T-cell (primary cell): Measurements from ENCODE around the gene S100A4. TPM values are rescaled to one million over a fixed set of nuclear protein-coding genes. Genes with fewer than 3 reads are reported as not detected.

Experiments used
- ATAC-seq, 4 experiments: fragments of 200-7000 bp in 3 of 4; fragments of 150-1000 bp in 1 of 4; cut with Tn5 transposase; replicated peaks in 1 of 4; 1 replicate in 3 of 4; 2 replicates in 1 of 4; pipeline ENCODE4 v1.10.0; 2021; ENCODE audit warnings: moderate library complexity in 3 of 4, mild to moderate bottlenecking in 2 of 4, moderate number of reproducible peaks in 1 of 4
- CTCF ChIA-PET, 2 donors: fragments of 300-600 bp; sonication (Branson Sonifier 250); formaldehyde crosslinking; loops; one replicate each; lab custom pipeline; 2022; ENCODE audit warnings: antibody characterized with exemption in 2 of 2; lab: Charles Lee
- POLR2A ChIA-PET, 2 donors: fragments of 300-600 bp; sonication (Branson Sonifier 250); formaldehyde crosslinking; loops; one replicate each; lab custom pipeline; 2022; ENCODE audit warnings: antibody characterized with exemption in 2 of 2; lab: Charles Lee
- DNase-seq, 35 experiments: peaks; one replicate each; pipeline versions ENCODE4 v3.0.0 to v3.0.0-alpha.2; 2013 to 2023
- H3K27ac ChIP-seq: one replicate; pipeline ENCODE4 v1.5.1; 2013; ENCODE audit warnings: low read length
- H3K27me3 ChIP-seq, 2 experiments: replicated peaks in 1 of 2; 1 replicate in 1 of 2; 2 replicates in 1 of 2; pipeline versions ENCODE4 v1.6.1 to v1.7.0; 2013; ENCODE audit warnings: low read length in 1 of 2, mixed read lengths in 1 of 2; ENCODE audit not compliant: control insufficient read depth in 2 of 2, insufficient read depth in 2 of 2; ENCODE audit errors: extremely low read depth in 1 of 2
- H3K36me3 ChIP-seq, 2 donors: 1 replicate in 1 of 2; 2 replicates in 1 of 2; pipeline versions ENCODE4 v1.6.1 to v1.7.0; 2013; ENCODE audit warnings: low read length in 1 of 2; ENCODE audit not compliant: control insufficient read depth in 2 of 2, insufficient read depth in 1 of 2; ENCODE audit errors: extremely low read depth in 1 of 2
- H3K4me1 ChIP-seq, 2 experiments: 1 replicate in 1 of 2; 2 replicates in 1 of 2; pipeline versions ENCODE4 v1.6.1 to v1.7.0; 2013; ENCODE audit warnings: low read length in 2 of 2, mixed read lengths in 1 of 2; ENCODE audit not compliant: insufficient read depth in 2 of 2, control insufficient read depth in 1 of 2; ENCODE audit errors: extremely low read depth in 1 of 2
- H3K4me3 ChIP-seq, 2 donors: 1 replicate in 1 of 2; 2 replicates in 1 of 2; pipeline versions ENCODE4 v1.5.1 to v1.7.0; 2013; ENCODE audit warnings: mild to moderate bottlenecking in 2 of 2, low read length in 1 of 2, moderate library complexity in 1 of 2; ENCODE audit not compliant: control insufficient read depth in 1 of 2; ENCODE audit errors: extremely low read depth in 1 of 2
- H3K9me3 ChIP-seq: 2 replicates; pipeline ENCODE4 v1.7.0; 2013
- H3K27ac Mint-ChIP-seq, 2 donors: one replicate each; pipeline ENCODE4 v1.8.0; 2020 to 2021; ENCODE audit warnings: mild to moderate bottlenecking in 2 of 2, mixed read lengths in 2 of 2
- H3K27me3 Mint-ChIP-seq, 2 donors: one replicate each; pipeline ENCODE4 v1.8.0; 2021 to 2022; ENCODE audit warnings: mixed read lengths in 2 of 2
- H3K36me3 Mint-ChIP-seq: one replicate; pipeline ENCODE4 v1.8.0; 2021; ENCODE audit warnings: mixed read lengths
- H3K4me1 Mint-ChIP-seq, 3 donors: one replicate each; pipeline ENCODE4 v1.8.0; 2020 to 2022; ENCODE audit warnings: mixed read lengths in 3 of 3, mild to moderate bottlenecking in 1 of 3
- H3K4me3 Mint-ChIP-seq, 3 donors: one replicate each; pipeline ENCODE4 v1.8.0; 2020 to 2022; ENCODE audit warnings: mild to moderate bottlenecking in 3 of 3, mixed read lengths in 3 of 3, moderate library complexity in 3 of 3
- H3K9me3 Mint-ChIP-seq, 3 donors: one replicate each; pipeline ENCODE4 v1.8.0; 2020 to 2022; ENCODE audit warnings: mixed read lengths in 3 of 3
- WGBS: methylation state at CpG from one replicate; pipeline ENCODE4 v1.1.5; 2013; ENCODE audit warnings: missing lambda C conversion rate; ENCODE audit not compliant: insufficient coverage; 5-methylcytosine and 5-hydroxymethylcytosine counted together
- total RNA-seq, 35 experiments: library from RNA in 6 of 35; stranded (reverse) in 6 of 35; fragments of 120-200 nt in 1 of 35; gene quantifications; one replicate each; pipeline versions ENCODE4 v1.2.1 to v1.2.4 and lab custom pipeline; 2013 to 2026

S100A4 gene
- total RNA-seq, 5 donors from 2014 or later (not counting 1 experiment from before 2014, with no cell fraction given) = 297 to 698 (median 384) TPM

- WGBS = 96% methylated on average over 7 of the region's 12 CpGs
- no peak for DNase-seq
- peaks cover 0 to 3% of the 10 kb centered on the region in 2 experiments for H3K27me3 ChIP-seq
- Mint-ChIP-seq H3K4me1 (peaks cover 2 to 19% (median 11%) of the 10 kb centered on the region in 3 donors), H3K27me3 (no peaks in the 10 kb centered on the region), H3K4me3 (no peak overlapping the region), H3K9me3 (no peaks in the 10 kb centered on the region), H3K27ac (no peak overlapping the region), H3K36me3 (no peaks in the 10 kb centered on the region)
- CTCF ChIA-PET = interaction anchor here in 1 of 2 donors (1.0 kb wide), 1 partner anchor 20 kb away, joined by 5 read pairs; no protein-coding TSS in a partner anchor
- H3K9me3 ChIP-seq = no peaks in the 10 kb centered on the region
- no peaks in the 10 kb centered on the region for H3K4me1 ChIP-seq
- no peak for ATAC-seq
- POLR2A ChIA-PET = no interaction called here
- H3K4me3 ChIP-seq = no peak overlapping the region
- H3K27ac ChIP-seq = no peak overlapping the region
- H3K36me3 ChIP-seq = no peaks in the 10 kb centered on the region
Observed at GRCh38 chr1:153553096-153553495, 7.5 kb upstream of the S100A4 start.

- Histone ChIP-seq H3K27me3 (peaks cover 0 to 3% of the 10 kb centered on the region in 2 experiments), H3K36me3 (no peaks in the 10 kb centered on the region), H3K9me3 (no peaks in the 10 kb centered on the region), H3K4me3 (no peak overlapping the region), H3K4me1 (peaks cover 0 to 2% of the 10 kb centered on the region in 2 experiments), H3K27ac (no peak overlapping the region)
- POLR2A ChIA-PET = interaction anchor here in 1 of 2 donors (0.6 kb wide), 1 partner anchor 17 kb away, joined by 6 read pairs; the partner anchor contains the start of gene S100A6
- H3K4me3 Mint-ChIP-seq = no peak overlapping the region
- H3K9me3 Mint-ChIP-seq = no peaks in the 10 kb centered on the region
- CTCF ChIA-PET = interaction anchor here in 1 of 2 donors (0.6 kb wide), 1 partner anchor 153 kb away, joined by 3 read pairs; no protein-coding TSS in a partner anchor
- H3K4me1 Mint-ChIP-seq = peaks cover 2 to 20% (median 19%) of the 10 kb centered on the region in 3 donors
- no peak overlapping the region for H3K27ac Mint-ChIP-seq
- no peaks in the 10 kb centered on the region for H3K36me3 Mint-ChIP-seq
- ATAC-seq (no peak), DNase-seq (no peak)
- 91% methylated on average over 6 of the region's 8 CpGs for WGBS
- no peaks in the 10 kb centered on the region for H3K27me3 Mint-ChIP-seq
Observed at GRCh38 chr1:153552335-153552734, 6.7 kb upstream of the S100A4 start.

- no peaks in the 10 kb centered on the region for H3K9me3 ChIP-seq
- peaks cover 7 to 16% of the 10 kb centered on the region in 2 experiments for H3K4me1 ChIP-seq
- ATAC-seq = no peak
- WGBS = 93% methylated on average over 7 of the region's 10 CpGs
- H3K27ac ChIP-seq = no peak overlapping the region
- peaks cover 0 to 3% of the 10 kb centered on the region in 2 experiments for H3K27me3 ChIP-seq
- Mint-ChIP-seq H3K27ac (peak overlapping the region in 1 of 2 donors; percentile 15), H3K27me3 (no peaks in the 10 kb centered on the region), H3K36me3 (no peaks in the 10 kb centered on the region), H3K4me1 (peaks cover 10 to 30% (median 28%) of the 10 kb centered on the region in 3 donors), H3K9me3 (no peaks in the 10 kb centered on the region), H3K4me3 (no peak overlapping the region)
- ChIA-PET POLR2A (interaction anchor here in 1 of 2 donors (0.6 kb wide), 1 partner anchor 1435 kb away, joined by 7 read pairs; no protein-coding TSS in a partner anchor), CTCF (interaction anchor here (0.5 to 2.3 kb wide), 6 partner anchors 11 to 156 kb away, joined by 3 to 8 read pairs (median 4); no protein-coding TSS in a partner anchor)
- no peaks in the 10 kb centered on the region for H3K36me3 ChIP-seq
- DNase-seq = no peak
- H3K4me3 ChIP-seq = no peak overlapping the region
Observed at GRCh38 chr1:153550827-153551500, 5.4 kb upstream of the S100A4 start.

- Mint-ChIP-seq H3K27ac (no peak overlapping the region), H3K4me3 (no peak overlapping the region), H3K9me3 (no peaks in the 10 kb centered on the region), H3K4me1 (peaks cover 16 to 36% (median 34%) of the 10 kb centered on the region in 3 donors), H3K36me3 (no peaks in the 10 kb centered on the region), H3K27me3 (no peaks in the 10 kb centered on the region)
- POLR2A ChIA-PET = no interaction called here
- peaks cover 11 to 22% of the 10 kb centered on the region in 2 experiments for H3K4me1 ChIP-seq
- peaks cover 0 to 3% of the 10 kb centered on the region in 2 experiments for H3K27me3 ChIP-seq
- no CpG with 5 or more reads among the region's 4 CpGs for WGBS
- H3K4me3 ChIP-seq = no peak overlapping the region
- CTCF ChIA-PET = interaction anchor here in 1 of 2 donors (0.9 to 2.3 kb wide), 3 partner anchors 12 to 19 kb away, joined by 3 to 8 read pairs (median 7); no protein-coding TSS in a partner anchor
- H3K27ac ChIP-seq = no peak overlapping the region
- H3K36me3 ChIP-seq = no peaks in the 10 kb centered on the region
- no peaks in the 10 kb centered on the region for H3K9me3 ChIP-seq
- ATAC-seq (no peak), DNase-seq (no peak)
Observed at GRCh38 chr1:153550398-153550758, 4.8 kb upstream of the S100A4 start.

GRCh38 chr1:153549741-153550397 lies 4.3 kb upstream of the S100A4 start:
- H3K9me3 Mint-ChIP-seq = no peaks in the 10 kb centered on the region
- ChIA-PET CTCF (interaction anchor here in 1 of 2 donors (0.9 to 2.3 kb wide), 3 partner anchors 13 to 20 kb away, joined by 3 to 8 read pairs (median 7); no protein-coding TSS in a partner anchor), POLR2A (no interaction called here)
- H3K4me1 Mint-ChIP-seq = peaks cover 21 to 41% (median 39%) of the 10 kb centered on the region in 3 donors
- Histone ChIP-seq H3K27me3 (peaks cover 0 to 3% of the 10 kb centered on the region in 2 experiments), H3K4me3 (no peak overlapping the region), H3K9me3 (no peaks in the 10 kb centered on the region), H3K27ac (no peak overlapping the region), H3K36me3 (no peaks in the 10 kb centered on the region), H3K4me1 (peaks cover 14 to 27% of the 10 kb centered on the region in 2 experiments)
- no peaks in the 10 kb centered on the region for H3K27me3 Mint-ChIP-seq
- H3K27ac Mint-ChIP-seq = no peak overlapping the region
- ATAC-seq (no peak), DNase-seq (no peak)
- WGBS = 93% methylated on average over 2 of the region's 6 CpGs
- H3K36me3 Mint-ChIP-seq = peaks cover 2% of the 10 kb centered on the region
- H3K4me3 Mint-ChIP-seq = no peak overlapping the region
